OCI-LY7 (cell line): ENCODE results near the gene KCNK7. TPM values are rescaled to one million over a fixed set of nuclear protein-coding genes. Genes with fewer than 3 reads are reported as not detected.

Source experiments
- BruUV-seq: library from RNA; stranded (reverse); fragments of 400-500 nt; replicated peaks from 2 replicates; lab custom pipeline; 2021; lab: Mats Ljungman, UMichigan
- CTCF ChIA-PET: fragments of 300-600 bp; sonication (Branson Sonifier 250); formaldehyde crosslinking; loops from one replicate; lab custom pipeline; 2022; ENCODE audit warnings: antibody characterized with exemption; ENCODE audit not compliant: unreplicated experiment; lab: Charles Lee
- POLR2A ChIA-PET: fragments of 300-600 bp; sonication (Branson Sonifier 250); formaldehyde crosslinking; loops from one replicate; lab custom pipeline; 2022; ENCODE audit warnings: antibody characterized with exemption; lab: Charles Lee
- DNase-seq: peaks from one replicate; pipeline ENCODE4 v3.0.0-alpha.2; 2015; ENCODE audit warnings: low spot score
- H2AFZ ChIP-seq: fragments of 200-600 bp; sonication (generic), shearing (Covaris generic); 2 replicates; pipeline ENCODE4 v1.6.1; 2014; ENCODE audit warnings: mild to moderate bottlenecking, antibody characterized with exemption, low read length, moderate library complexity
- H3K27ac ChIP-seq: fragments of 200-600 bp; sonication (generic); 2 replicates; pipeline ENCODE4 v1.5.1; 2014; ENCODE audit warnings: mixed run types, low read depth, mild to moderate bottlenecking, moderate library complexity, low read length, inconsistent platforms; ENCODE audit not compliant: poor library complexity, severe bottlenecking
- H3K36me3 ChIP-seq: fragments of 200-600 bp; sonication (generic); 2 replicates; pipeline ENCODE4 v1.6.1; 2014; ENCODE audit warnings: mild to moderate bottlenecking, antibody characterized with exemption, low read length, moderate library complexity, mixed read lengths; ENCODE audit not compliant: insufficient read depth
- H3K4me1 ChIP-seq: fragments of 200-600 bp; sonication (generic); 2 replicates; pipeline ENCODE4 v1.5.1; 2014; ENCODE audit warnings: mild to moderate bottlenecking, low read length; ENCODE audit not compliant: insufficient read depth, poor library complexity, severe bottlenecking
- H3K4me2 ChIP-seq: fragments of 200-600 bp; sonication (generic); 2 replicates; pipeline ENCODE4 v1.6.1; 2014; ENCODE audit warnings: mild to moderate bottlenecking, low read length
- H3K4me3 ChIP-seq: fragments of 200-600 bp; sonication (generic); 2 replicates; pipeline ENCODE4 v1.5.1; 2014; ENCODE audit warnings: mild to moderate bottlenecking, low read depth, low read length; ENCODE audit not compliant: poor library complexity, severe bottlenecking
- H3K79me2 ChIP-seq: fragments of 200-600 bp; sonication (generic); 2 replicates; pipeline ENCODE4 v1.6.1; 2016; ENCODE audit warnings: low read depth, mild to moderate bottlenecking, low read length, moderate library complexity, mixed read lengths; ENCODE audit not compliant: insufficient read depth
- H3K9me2 ChIP-seq: fragments of 200-600 bp; sonication (generic); 2 replicates; pipeline ENCODE4 v1.6.1; 2016; ENCODE audit warnings: mild to moderate bottlenecking, low read length, mixed read lengths; ENCODE audit not compliant: insufficient read depth
- H3K9me3 ChIP-seq: fragments of 200-600 bp; sonication (generic); 2 replicates; pipeline ENCODE4 v1.6.1; 2014; ENCODE audit warnings: mild to moderate bottlenecking, mixed run types, low read length, mixed read lengths
- H4K20me1 ChIP-seq: fragments of 200-600 bp; sonication (generic); 2 replicates; pipeline ENCODE4 v1.6.1; 2014; ENCODE audit warnings: mild to moderate bottlenecking, antibody characterized with exemption, low read length, moderate library complexity, mixed read lengths; ENCODE audit not compliant: insufficient read depth
- EZH2phosphoT487 ChIP-seq: fragments of 200-600 bp; sonication (generic); IDR thresholded peaks from 2 replicates; pipeline ENCODE4 v1.6.1; 2018; ENCODE audit warnings: low read depth, borderline replicate concordance, mild to moderate bottlenecking, mixed run types, antibody characterized with exemption, low read length, moderate library complexity, mixed read lengths
- intact Hi-C: fragments of 100-400 bp; cut with micrococcal nuclease; formaldehyde crosslinking; loops from one replicate; pipeline ENCODE4 v1.10.0; 2022; ENCODE audit not compliant: unreplicated experiment
- total RNA-seq, 2 experiments: library from RNA; depleted of rRNA in 1 of 2; stranded (reverse); fragments of >200 nt in 1 of 2; shearing (Covaris generic) in 1 of 2; gene quantifications; 2 replicates each; pipeline ENCODE4 v1.2.3, GENCODE V29; 2014 to 2022
- TF ChIP-seq, protein P1 (sequence below): fragments of 200-600 bp; sonication (generic); conservative IDR thresholded peaks from 2 replicates; pipeline ENCODE4 v1.5.1; 2014; ENCODE audit warnings: mild to moderate bottlenecking, antibody characterized with exemption, low read length, moderate library complexity, mixed read lengths

Gene KCNK7
- total RNA-seq, 2 experiments from 2014 or later = 0.68 to 1.4 TPM

- no peak overlapping the region for H3K4me3 ChIP-seq
- CTCF ChIA-PET = no interaction called here
- no peaks in the 10 kb centered on the region for H4K20me1 ChIP-seq
- no peak for DNase-seq
- intact Hi-C loops = loop anchor here (10.0 kb wide), 1 partner anchor 724 kb away; no protein-coding TSS in a partner anchor
- no peak overlapping the region for H3K4me2 ChIP-seq
- TF ChIP-seq EZH2phosphoT487 = no peak
- TF ChIP-seq, protein P1, sequence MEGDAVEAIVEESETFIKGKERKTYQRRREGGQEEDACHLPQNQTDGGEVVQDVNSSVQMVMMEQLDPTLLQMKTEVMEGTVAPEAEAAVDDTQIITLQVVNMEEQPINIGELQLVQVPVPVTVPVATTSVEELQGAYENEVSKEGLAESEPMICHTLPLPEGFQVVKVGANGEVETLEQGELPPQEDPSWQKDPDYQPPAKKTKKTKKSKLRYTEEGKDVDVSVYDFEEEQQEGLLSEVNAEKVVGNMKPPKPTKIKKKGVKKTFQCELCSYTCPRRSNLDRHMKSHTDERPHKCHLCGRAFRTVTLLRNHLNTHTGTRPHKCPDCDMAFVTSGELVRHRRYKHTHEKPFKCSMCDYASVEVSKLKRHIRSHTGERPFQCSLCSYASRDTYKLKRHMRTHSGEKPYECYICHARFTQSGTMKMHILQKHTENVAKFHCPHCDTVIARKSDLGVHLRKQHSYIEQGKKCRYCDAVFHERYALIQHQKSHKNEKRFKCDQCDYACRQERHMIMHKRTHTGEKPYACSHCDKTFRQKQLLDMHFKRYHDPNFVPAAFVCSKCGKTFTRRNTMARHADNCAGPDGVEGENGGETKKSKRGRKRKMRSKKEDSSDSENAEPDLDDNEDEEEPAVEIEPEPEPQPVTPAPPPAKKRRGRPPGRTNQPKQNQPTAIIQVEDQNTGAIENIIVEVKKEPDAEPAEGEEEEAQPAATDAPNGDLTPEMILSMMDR = no peak
- BruUV-seq = no TSS peak
- no peaks in the 10 kb centered on the region for H3K9me2 ChIP-seq
- no peaks in the 10 kb centered on the region for H3K9me3 ChIP-seq
- peaks cover 9% of the 10 kb centered on the region; the same call in 1 of the 2 replicates for H3K79me2 ChIP-seq
- POLR2A ChIA-PET = interaction anchor here (1.3 kb wide), 1 partner anchor 8 kb away, joined by 7 read pairs; no protein-coding TSS in a partner anchor
- no peak overlapping the region for H3K27ac ChIP-seq
- peaks cover 22% of the 10 kb centered on the region for H3K36me3 ChIP-seq
- no peak overlapping the region for H2AFZ ChIP-seq
- H3K4me1 ChIP-seq = peaks cover 32% of the 10 kb centered on the region
These were observed 16.3 kb downstream of the KCNK7 start for GRCh38 chr11:65579291-65579690.

GRCh38 chr11:65578667-65579066 is 16.9 kb downstream of the KCNK7 start:
- no TSS peak for BruUV-seq
- peaks cover 9% of the 10 kb centered on the region; the same call in 1 of the 2 replicates for H3K79me2 ChIP-seq
- H3K4me2 ChIP-seq = no peak overlapping the region; the same call in 1 of the 2 replicates
- no peaks in the 10 kb centered on the region for H4K20me1 ChIP-seq
- TF ChIP-seq, protein P1 = no peak
- ChIA-PET POLR2A (interaction anchor here (1.3 kb wide), 1 partner anchor 9 kb away, joined by 7 read pairs; no protein-coding TSS in a partner anchor), CTCF (no interaction called here)
- H3K36me3 ChIP-seq = peaks cover 23% of the 10 kb centered on the region
- intact Hi-C loops = loop anchor here (10.0 kb wide), 1 partner anchor 724 kb away; no protein-coding TSS in a partner anchor
- peaks cover 35% of the 10 kb centered on the region for H3K4me1 ChIP-seq
- H3K4me3 ChIP-seq = no peak overlapping the region
- H3K9me3 ChIP-seq = no peaks in the 10 kb centered on the region
- no peak overlapping the region for H2AFZ ChIP-seq
- no peak for DNase-seq
- no peak overlapping the region for H3K27ac ChIP-seq
- H3K9me2 ChIP-seq = no peaks in the 10 kb centered on the region

GRCh38 chr11:65578134-65578533 is 17.5 kb downstream of the KCNK7 start:
- peak overlapping the region; percentile 54 for H3K27ac ChIP-seq
- no peaks in the 10 kb centered on the region for H3K9me3 ChIP-seq
- intact Hi-C loops = loop anchor here (10.0 kb wide), 1 partner anchor 723 kb away; no protein-coding TSS in a partner anchor
- peak overlapping the region; percentile 94; the same call in 1 of the 2 replicates for H3K4me2 ChIP-seq
- H3K4me3 ChIP-seq = no peak overlapping the region
- H3K36me3 ChIP-seq = peaks cover 28% of the 10 kb centered on the region
- CTCF ChIA-PET = interaction anchor here (1.1 to 2.1 kb wide), 2 partner anchors 9 to 16 kb away, joined by 4 to 11 read pairs; no protein-coding TSS in a partner anchor
- H4K20me1 ChIP-seq = no peaks in the 10 kb centered on the region
- TF ChIP-seq, protein P1 = no peak
- no peak for TF ChIP-seq EZH2phosphoT487
- no peaks in the 10 kb centered on the region for H3K9me2 ChIP-seq
- POLR2A ChIA-PET = interaction anchor here (0.5 to 2.7 kb wide), 2 partner anchors 10 to 14 kb away, joined by 3 to 17 read pairs; no protein-coding TSS in a partner anchor
- peaks cover 9% of the 10 kb centered on the region; the same call in 1 of the 2 replicates for H3K79me2 ChIP-seq
- no peak overlapping the region for H2AFZ ChIP-seq
- peaks cover 41% of the 10 kb centered on the region for H3K4me1 ChIP-seq
- BruUV-seq = no TSS peak
- no peak for DNase-seq
